Activated naive CD8-positive, alpha-beta T cell treated with anti-CD3 and anti-CD28 coated beads, Interleukin-2, amount 50 U/mL, for 16 hours (primary cell): ENCODE results near the gene KIF21B.

Experiments used
- DNase-seq: peaks from one replicate; pipeline ENCODE4 v3.0.0-alpha.2; 2020; ENCODE audit warnings: low read depth, low spot score

Gene KIF21B, protein sequence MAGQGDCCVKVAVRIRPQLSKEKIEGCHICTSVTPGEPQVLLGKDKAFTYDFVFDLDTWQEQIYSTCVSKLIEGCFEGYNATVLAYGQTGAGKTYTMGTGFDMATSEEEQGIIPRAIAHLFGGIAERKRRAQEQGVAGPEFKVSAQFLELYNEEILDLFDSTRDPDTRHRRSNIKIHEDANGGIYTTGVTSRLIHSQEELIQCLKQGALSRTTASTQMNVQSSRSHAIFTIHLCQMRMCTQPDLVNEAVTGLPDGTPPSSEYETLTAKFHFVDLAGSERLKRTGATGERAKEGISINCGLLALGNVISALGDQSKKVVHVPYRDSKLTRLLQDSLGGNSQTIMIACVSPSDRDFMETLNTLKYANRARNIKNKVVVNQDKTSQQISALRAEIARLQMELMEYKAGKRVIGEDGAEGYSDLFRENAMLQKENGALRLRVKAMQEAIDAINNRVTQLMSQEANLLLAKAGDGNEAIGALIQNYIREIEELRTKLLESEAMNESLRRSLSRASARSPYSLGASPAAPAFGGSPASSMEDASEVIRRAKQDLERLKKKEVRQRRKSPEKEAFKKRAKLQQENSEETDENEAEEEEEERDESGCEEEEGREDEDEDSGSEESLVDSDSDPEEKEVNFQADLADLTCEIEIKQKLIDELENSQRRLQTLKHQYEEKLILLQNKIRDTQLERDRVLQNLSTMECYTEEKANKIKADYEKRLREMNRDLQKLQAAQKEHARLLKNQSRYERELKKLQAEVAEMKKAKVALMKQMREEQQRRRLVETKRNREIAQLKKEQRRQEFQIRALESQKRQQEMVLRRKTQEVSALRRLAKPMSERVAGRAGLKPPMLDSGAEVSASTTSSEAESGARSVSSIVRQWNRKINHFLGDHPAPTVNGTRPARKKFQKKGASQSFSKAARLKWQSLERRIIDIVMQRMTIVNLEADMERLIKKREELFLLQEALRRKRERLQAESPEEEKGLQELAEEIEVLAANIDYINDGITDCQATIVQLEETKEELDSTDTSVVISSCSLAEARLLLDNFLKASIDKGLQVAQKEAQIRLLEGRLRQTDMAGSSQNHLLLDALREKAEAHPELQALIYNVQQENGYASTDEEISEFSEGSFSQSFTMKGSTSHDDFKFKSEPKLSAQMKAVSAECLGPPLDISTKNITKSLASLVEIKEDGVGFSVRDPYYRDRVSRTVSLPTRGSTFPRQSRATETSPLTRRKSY (N-terminal part only)

DNA sequence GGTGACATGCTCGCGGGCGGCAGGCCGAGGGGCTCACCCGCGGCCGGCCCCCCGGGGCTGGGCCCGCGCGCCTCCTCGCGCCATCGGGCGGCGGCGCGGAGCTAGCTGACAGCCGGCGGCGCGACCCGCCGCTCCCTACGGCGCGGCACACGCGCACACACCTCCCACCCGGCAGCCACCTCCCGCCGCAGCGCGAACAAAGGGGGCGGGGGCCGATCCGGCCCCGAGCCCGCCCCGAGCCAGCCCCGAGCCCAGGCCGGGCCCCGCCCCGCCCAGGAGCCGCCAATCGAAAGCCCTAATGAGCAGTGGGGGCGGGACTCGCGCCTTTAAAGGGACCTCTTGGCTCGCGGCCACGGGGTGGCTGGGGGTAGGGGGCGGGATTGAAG is at the start of gene KIF21B:
Gene KIF21B (minus strand): TSS at position 198 of the 386 bp plus-strand sequence. CDS start 331 bp downstream, outside the sequence.
- DNase-seq: peak; percentile 83

DNA sequence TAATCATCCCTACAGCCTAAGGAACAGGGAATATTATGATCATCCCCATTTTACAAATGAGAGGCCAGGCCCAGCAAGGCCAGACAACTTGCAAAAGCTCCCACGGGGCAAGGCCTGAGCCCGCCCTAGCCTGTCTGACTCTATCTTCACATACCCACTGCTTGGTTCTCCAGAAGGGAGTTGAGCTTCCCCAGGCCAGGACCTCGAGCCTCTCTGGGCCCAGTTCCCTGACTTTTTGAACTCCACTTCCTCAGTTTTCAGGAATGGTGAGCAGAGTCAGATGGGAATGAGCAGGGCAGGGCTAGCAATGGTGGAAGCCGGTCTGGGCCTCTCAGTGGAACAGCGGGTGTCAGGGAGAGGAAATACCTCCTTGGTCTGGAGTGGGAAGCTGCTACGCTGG is 49.4 kb upstream of the KIF21B start:
- no peak for DNase-seq

DNA sequence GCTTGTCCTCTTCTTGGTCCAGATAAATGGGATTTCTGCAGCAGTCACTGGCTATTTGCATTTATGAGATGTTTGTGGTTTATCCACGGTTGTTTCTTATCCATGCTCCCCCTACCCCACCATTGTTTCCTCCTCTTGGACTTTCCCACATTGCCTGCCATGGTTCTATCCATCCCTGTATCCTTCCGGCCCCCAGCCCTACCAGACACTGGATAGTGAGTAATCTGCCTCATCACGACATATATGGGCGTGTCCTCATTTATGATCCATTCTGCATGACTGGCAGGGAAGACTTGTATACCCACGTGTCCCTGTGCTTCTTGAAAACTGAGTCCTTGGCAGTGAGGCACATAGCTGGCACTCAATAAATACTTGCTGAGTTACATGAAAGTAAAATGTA is 48.6 kb upstream of the KIF21B start:
- no peak for DNase-seq

DNA sequence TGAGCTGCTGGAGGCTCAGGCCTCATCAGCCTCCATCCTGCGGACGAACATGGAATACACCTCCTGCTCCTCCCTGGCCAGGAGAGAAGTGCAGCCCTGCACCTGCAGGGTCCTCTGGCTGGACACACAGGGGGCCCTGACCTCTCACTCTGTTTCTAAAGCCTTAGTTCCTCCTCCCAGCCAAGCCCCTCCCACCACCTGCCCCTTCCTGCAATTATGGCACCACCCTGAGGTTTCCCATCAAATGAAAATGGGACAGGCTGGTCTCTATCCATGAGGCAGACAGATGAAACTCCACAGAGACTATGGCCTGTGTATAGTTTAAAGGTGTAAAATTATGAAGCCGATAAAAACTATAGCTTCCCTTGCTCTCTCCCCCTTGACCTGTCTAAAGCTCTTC is 46.1 kb upstream of the KIF21B start:
- DNase-seq: no peak

DNA sequence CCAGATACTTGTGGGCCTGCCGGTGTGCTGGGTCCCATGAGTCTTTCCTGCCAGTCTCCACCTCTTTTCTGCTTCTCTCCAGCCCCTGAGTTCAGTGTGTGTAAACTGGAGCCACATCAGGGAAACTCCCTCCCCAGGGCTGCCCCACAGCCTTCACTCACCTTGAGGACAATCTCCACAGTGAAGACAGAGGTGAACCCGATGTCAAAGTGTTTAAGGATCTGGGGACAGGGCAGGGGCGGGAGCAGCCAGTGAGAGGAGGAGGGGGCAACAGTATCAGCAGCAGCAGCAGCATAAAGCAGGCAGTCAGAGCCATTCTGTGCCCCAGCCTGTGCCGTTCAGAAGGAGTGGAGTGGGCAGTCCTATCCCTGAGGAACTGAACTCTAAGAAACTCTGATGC is 45.5 kb upstream of the KIF21B start:
- DNase-seq: no peak

DNA sequence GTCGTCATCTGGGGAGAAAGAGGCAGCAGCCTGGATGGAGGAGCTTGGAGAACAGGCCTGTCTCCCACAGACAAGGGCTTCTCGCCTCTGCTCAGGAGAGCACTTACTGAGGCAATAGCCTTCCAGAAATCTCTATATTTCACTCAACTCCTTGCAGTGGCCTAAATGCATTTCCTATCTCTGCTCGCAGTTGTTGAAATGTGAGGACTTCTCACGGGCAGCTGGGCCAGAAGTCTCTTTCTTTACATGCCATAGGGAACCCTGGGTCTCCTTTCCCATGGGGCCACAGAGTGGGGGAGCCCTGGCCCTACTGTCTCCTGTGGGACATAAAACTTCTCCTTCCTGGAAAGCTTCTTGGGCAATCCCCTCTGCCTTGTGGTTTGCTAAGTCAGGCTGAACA is 43.5 kb upstream of the KIF21B start:
- DNase-seq: no peak

DNA sequence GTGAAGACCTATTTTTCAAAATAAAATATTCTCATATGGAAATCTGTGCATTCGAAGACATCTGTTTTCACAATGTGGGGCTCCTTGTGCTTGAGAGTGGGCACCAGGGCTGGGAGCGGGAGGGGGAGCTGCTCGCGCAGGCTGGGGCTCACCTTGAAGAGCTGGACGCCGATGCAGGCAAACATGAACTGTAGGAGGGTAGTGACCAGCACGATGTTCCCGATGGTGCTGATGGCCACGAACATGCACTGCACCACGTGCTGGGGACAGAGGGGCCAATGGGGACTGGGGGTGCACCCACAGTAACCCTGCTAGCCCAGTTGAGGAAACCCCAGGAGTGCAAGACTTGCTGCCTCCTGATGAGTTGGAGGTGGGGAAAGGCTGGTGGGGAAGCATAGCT is 42.2 kb upstream of the KIF21B start:
- DNase-seq: no peak

DNA sequence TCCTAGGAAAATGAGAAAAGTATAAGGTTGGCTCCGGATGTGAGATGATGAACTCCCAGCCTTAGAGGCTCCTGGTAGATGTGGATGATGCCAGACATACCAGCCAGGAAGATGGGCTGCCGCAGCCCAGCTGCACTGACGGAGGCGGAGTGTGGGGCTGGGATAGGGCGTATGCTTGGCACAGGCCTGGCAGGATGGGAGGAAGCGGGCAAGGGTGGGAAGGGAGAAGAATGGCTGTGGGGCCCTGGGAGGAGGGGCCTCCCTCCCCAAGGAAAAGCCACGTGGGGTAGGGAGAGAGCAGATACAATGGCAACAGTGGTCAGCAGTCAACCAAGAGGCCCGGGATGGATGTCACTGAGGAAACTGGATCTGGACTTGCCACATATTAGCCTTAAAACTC is 41.3 kb upstream of the KIF21B start:
- no peak for DNase-seq

DNA sequence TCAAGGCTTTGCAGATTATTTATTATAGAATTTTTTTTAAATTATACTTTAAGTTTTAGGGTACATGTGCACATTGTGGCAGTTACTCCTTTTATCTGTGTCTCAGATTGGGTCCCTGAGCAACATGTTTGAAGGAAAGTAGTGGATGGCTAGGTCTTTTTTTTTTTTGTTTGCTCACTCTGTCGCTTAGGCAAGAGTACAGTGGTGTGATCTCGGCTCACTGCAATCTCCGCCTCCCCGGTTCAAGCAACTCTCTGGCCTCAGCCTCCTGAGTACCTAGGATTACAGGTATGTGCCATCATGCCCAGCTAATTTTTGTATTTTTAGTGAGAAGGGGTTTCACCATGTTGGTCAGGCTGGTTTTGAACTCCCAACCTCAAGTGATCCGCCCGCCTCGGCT is 39.6 kb upstream of the KIF21B start:
- DNase-seq: no peak

DNA sequence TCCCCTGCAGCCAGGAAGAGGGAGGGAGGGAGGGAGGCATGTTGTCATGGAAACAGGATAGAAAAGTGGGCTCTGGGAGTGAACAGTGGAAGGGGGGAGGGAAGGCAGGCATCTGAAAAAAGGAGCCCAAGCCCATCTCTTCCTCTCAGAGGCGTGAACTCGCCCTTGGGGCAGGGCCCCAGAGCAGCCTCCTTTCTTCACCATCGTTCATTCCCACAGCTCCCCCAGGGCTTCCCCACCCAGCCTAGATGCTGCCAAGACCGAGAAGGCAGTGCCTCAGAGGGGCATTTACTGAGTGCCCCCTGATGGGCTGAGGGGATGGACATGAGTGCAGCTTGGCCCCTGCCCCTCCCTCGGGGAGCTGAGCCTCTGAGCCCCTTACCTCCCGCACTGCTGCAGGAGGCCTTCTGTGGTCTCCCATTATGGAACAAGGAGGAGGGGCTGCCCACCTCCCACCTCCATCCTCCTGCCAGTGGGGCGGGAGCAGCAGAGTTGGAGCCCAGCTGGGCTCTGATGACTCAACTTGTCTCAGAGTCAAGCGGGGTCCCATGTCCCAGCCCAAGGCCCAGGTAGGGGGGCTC is 39.1 kb upstream of the KIF21B start:
- DNase-seq: no peak

DNA sequence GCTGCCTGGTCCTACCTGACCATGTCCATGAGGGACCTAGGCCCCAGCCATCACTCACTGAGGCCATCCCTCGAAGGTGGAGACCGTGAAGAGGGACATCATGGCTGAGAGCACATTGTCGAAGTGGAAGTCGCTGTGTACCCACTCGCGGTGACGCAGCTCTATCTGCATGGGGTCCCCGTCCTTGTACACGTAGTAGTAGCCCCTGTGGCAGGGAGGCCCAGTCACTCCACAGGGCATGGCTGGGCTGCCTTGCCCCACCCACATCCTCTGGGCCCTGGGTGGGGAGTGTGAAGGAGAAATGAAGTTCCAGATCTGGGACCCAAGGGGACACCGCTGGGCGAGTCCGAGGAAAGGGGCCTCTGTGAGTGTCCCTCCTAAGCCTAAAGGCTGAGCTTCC is 38.4 kb upstream of the KIF21B start:
- no peak for DNase-seq

DNA sequence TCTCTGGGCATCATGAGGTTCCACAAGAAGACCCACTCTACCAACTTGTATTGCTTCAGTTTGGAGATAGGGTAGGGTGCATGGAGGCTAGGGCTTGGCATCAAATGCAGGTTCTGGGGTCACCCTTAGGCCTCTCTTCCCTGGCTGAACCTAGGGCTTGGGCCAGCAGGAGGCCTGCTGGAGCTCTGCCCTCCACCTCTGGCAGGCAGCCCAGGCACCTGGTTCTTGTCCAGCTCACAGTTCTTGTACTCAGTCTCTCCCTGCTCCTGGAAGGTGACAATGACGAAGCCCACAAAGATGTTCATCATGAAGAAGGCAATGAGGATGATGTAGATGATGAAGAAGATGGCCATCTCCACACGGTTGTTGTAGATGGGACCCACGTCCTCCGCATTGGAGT is 37.5 kb upstream of the KIF21B start:
- DNase-seq: no peak

DNA sequence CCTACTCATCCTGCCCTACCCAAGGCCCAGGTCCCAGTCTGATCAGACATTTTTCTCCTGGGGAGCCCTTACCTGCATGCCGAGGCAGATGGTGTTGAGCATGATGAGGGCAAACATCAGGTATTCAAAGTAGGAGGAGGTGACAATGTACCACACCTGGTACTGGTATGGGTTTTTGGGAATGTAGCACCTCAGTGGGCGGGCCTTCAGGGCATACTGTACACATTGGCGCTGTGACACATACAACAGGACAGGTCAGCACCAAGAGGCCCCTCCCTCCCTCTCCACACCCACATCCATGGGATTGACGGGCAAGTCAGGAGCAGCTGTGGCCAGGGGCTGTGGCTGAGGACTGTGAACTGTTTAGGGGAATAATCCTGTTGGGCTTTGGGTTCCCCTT is 37.1 kb upstream of the KIF21B start:
- no peak for DNase-seq

DNA sequence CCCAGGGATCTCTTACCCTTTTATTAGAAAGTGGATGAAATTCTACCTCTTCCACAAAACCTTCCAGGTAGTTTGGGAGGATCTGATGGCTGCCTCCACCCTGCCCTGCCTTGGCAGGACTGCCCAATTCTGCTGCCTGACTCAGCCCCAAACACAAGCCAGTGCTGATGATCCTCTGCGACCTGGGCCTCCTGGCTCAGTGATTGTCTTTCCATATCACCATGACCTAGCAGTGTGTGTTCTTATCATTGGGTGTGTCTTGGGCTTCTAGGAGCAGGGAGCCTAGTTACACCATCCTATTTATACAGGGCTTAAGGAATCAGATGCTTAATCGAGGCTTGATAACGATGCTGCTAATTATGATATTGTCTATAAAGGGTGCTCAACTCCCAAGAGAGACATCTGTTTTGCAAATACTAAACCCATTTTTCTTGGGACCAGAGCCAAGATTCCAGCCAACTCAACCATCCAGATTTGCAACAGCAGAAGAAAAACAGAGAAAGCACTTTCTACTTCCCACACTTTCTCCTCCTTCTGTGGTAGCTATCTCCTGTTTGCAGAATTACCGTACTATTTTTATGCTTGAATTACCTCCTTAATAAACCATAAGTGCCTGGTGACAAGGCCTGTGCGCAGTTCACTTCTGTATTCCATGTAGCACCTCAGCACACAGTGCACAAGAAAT is 36.5 kb upstream of the KIF21B start:
- DNase-seq: no peak

DNA sequence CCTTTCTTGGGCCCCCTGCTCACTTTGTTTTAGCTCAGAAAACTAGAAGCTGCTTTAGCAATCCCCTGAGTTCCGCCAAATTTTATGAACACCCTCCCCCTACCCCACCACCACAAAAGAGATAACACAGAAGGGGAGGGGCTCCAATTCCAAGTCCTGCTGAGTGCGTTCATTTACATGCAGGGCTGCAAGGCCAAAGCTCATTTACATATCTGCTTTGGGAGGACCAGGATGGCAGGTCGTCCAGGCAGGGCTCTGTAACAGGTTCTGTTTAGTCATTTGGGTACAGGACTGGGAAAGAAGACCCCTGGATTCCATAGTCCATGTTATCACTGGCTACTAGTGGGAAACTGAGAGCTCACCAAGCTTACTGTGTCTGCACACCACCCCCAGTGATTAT is 35.9 kb upstream of the KIF21B start:
- DNase-seq: no peak

DNA sequence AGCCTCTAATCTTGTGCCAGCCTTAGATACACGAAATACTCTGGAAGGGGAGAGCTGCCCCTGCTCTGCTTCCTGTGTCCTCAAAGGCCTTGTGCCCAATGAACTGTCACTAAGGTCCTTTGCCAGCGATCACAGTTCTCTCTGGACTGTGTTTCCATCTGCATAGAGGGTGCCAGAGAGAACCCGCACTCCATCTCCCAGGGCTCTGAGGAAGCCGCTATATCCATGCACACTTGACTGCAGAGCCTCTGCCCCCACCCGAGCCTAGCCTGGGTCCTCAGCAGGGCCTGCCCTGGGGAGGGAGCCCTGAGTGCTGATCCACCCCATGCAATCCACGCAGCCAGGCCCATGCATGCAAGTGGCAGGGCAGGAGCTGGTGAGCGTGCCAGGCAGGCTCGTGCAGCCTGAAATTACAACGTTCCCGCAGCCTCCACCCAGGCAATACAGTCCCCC is 30.6 kb upstream of the KIF21B start:
- no peak for DNase-seq

DNA sequence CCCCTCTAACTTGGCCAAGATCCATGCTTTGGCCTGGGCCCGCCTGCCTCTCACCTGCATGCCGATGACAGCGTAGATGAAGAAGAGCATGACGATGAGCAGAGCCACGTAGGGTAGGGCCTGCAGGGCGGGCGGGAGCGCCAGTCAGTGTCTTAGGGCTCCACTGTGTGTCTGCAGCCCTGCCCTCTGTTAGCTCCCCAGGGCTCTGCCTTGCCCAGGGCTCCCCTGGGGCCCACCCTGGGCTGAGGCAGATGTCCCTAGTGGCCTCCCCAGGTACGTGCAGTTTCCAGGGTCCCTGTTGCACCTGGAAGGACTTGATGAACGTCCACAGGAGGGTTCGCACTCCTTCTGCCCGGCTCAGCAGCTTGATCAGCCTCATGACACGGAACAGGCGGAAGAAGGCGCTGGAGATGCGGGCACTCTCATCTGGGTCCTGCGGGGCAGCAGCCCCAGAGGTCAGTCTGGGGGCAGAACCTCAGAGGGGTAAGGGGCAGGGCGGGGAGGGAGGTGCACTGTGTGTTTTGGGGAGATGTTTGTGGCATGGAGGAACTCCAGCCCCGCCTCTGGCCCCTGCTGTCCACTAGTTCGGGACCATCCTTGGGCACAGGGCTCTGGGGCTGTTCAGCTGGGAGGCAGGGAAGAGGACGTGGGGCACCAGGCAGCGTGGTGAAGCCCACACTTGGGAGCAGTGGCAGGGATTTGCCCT is 29.8 kb upstream of the KIF21B start:
- no peak for DNase-seq

DNA sequence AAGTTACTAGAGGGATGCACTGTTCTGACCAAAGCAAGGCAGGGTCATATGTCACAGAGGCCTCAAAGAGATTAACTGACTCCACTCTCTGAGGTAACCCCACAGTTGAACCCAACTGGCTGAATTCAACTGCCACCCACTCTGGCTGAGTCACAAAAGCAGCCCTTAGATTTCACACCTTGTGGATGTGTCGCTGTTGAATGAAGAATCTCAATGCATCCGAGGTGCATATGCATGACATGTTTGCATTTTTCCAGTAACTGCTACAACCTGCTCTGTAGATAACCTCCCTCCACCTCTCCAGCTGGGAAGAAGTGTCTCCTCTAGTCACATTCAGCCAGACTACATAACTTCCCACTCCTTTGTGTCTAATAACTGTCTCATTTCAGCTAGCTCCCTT is 27.9 kb upstream of the KIF21B start:
- DNase-seq: no peak

DNA sequence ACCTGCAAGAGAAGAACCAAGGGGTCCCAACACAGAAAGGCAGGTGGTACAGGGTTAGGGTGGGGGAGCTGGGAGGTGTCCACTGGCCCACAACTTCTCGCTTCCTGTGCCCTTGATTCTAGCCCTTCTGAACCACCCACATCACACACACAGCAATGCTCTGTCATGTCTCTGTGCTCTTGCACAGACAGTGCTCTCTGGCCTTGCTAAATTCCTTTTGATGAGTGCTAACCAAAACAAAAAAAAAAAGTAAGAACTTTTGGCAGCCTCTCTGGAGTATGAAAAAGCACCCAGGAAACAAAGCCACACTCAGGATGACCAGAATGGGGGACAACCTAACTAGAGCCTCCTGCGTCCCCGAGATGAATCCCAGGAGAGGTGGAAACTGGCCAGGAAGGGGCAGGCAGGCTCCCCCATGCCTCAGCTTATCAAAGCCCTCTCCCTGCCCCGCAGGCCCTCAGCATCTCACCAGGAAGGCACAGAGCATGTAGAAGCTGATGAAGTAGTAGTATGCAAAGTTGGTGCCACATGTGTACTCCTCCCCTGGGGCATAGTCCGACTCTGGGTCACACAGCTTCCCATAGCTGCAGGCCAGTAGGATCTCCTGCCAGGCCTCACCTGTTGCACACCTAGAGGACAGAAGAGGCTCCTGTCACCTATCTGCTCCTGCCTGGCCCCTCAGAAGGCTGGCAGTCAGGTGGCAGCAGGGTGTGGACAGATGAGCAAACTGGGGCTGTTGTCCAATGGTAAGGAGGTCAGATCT is 27.2 kb upstream of the KIF21B start:
- DNase-seq: no peak
